Erythroblast (primary cell): ENCODE results near the gene HTRA3.

ENCODE experiments used
- DNase-seq, 2 experiments: peaks; one replicate each; lab custom pipeline; 2025; lab: John Stamatoyannopoulos, UW
- GATA1 ChIP-seq: IDR thresholded peaks from 2 replicates; pipeline ENCODE4 v1.6.1; 2011; ENCODE audit warnings: low read depth, mild to moderate bottlenecking, control low read depth, low read length, moderate library complexity
- POLR2A ChIP-seq: IDR thresholded peaks from 2 replicates; pipeline ENCODE4 v1.6.1; 2011; ENCODE audit warnings: mild to moderate bottlenecking, low read length

The HTRA3 gene

DNA sequence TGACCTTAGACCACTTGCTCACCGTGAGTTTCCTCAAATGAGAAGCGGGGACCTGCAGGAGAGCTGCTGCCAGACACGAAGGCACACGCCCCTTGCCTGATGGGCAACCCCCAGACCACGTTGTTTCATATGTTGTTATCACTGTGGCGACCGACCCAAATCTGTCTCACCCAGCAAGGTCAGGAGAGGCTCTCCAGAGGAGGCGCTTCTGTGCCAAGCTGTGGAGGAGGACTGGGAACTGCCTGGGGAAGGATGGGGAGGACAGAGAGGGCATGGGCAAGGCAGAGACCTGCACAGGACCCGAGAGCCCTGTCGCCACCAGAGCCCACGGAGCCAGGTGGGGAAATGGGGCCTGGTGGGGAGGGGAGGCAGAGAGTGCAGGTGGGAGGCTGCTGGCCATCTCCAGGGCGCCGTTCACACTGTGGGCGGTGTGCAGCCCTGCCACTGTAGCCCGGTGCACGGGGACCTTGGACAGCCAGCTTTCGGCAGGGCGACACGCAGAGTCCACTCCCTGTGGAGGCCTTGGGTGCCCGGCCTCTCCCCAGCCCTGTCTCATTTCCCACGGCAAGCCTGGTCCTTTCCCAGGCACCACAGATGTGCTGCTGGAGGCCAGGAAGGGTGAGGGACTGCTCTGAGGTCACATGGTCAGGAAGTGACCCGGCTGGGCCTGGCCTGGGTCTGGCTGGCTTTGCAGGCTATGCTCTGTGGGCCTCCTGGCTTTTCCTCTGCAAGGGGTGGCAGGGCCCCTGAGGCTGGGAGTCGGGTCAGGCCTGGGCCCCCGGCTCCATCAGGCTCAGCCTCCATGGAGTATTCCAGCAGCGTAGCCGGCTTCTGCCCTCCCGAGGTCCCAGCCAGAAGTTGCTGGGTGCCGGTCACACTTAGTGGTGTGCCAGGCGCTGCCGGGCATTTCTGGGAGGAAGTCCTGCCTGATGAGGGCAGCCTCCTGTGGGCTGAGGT lies 3.2 kb downstream of the HTRA3 start:
- no peak for DNase-seq
- TF ChIP-seq GATA1, result no peak
- no peak for TF ChIP-seq POLR2A

DNA sequence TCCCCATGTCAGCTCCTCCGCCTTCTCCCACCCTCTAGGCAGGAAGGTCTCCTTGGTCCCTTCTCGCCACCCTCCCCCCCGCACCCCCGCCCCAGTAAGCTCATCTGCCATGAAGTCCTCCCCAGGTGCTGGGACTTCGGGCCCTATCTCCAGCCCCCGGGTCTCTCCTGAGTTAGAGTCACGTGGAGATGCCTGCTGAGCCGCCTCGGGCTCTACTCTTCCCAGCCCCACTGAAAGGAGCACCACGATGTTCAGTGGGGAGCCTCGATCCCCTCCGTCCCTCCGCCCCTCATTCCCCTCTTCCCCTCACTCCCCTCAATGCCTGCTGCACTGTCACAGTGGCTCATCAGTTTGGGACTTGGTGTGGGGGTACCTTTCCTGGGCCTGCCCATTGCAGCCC lies 3.9 kb downstream of the HTRA3 start:
- DNase-seq, result no peak
- TF ChIP-seq POLR2A (no peak), GATA1 (no peak)

DNA sequence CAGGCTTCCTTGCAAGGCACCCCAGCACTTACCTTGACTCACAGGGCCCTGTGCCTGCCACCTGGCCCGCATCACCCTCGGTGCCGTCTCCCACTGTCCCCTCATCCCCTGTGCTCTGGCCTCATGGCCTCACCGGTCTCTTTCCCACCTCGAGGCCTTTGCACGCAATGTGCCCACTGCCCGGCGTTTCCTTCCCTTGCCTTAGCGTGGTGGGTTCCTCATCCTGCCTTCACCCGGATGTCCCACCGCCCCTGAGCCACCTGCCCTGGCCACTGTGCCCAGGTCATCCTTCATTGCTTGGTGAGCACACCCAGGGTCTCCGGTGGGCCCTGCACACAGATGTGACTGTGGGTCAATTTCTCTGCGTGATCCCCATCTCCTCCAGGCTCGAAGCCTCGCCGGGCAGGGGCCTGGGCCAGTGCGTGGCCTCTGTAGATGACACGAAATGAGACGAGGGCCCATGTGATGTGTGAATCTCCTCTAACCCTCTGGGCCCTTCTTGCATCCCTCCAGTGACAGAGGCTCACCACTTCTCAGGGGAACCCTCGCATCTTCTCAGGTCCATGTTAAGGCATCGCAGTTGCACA lies 4.6 kb downstream of the HTRA3 start:
- DNase-seq, result no peak
- TF ChIP-seq POLR2A, result no peak
- no peak for TF ChIP-seq GATA1

DNA sequence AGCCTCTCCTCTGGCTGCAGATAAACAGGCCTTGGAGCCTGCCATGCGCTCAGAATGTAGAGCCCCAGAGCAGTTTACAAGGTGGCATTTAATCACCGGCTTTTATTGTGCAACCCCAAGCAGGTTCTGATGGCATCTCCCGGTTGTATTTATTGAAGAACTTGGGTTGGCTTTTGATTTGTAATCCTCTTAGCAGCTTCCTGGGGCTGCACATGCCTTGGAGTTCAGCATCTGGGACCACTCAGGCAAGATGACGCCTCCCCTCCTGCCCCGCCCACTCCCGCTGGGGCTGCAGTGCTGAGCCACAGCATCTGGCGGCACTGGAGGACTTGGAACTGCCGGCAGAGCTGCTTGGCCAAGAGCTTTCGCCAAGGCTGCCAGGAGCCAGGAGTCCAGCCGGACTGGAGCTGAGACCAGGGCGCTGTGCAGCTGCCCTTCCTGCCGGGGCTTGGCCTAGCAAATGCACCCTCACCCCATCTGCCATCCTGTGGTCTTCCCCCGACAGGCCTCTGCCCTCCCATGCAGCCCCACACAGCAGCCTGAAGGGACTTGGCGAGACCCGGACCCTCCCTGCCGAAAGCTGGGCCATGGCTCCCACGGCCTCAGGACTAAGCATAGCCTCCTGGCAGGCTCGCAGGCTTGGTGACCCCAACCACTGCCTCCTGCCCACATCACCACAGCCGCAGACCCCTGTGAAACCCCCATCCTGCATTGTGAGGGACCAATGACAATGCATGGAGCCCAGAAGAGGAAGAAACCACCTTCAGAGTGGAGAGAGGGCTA lies 5.4 kb downstream of the HTRA3 start:
- no peak for DNase-seq
- TF ChIP-seq GATA1, result no peak
- no peak for TF ChIP-seq POLR2A

DNA sequence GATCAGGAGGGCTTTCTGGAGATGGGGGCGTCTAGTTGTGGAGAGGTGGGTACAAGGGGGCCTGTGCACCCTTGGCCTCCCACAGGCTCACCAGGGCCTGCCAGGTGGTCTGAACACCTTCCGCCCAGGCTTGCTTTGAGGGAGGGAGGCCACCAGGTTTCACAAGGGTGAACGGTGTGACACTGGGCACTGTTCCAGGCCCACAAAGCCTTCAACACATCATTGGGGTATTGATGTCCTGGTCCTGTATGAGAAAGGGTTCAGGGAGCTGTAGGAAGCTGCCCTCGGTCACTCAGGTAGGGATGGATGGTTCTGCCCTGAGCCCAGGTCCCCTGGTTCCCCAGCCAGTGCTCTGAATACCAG lies 6.0 kb downstream of the HTRA3 start:
- TF ChIP-seq GATA1, result no peak
- TF ChIP-seq POLR2A, result no peak
- no peak for DNase-seq

DNA sequence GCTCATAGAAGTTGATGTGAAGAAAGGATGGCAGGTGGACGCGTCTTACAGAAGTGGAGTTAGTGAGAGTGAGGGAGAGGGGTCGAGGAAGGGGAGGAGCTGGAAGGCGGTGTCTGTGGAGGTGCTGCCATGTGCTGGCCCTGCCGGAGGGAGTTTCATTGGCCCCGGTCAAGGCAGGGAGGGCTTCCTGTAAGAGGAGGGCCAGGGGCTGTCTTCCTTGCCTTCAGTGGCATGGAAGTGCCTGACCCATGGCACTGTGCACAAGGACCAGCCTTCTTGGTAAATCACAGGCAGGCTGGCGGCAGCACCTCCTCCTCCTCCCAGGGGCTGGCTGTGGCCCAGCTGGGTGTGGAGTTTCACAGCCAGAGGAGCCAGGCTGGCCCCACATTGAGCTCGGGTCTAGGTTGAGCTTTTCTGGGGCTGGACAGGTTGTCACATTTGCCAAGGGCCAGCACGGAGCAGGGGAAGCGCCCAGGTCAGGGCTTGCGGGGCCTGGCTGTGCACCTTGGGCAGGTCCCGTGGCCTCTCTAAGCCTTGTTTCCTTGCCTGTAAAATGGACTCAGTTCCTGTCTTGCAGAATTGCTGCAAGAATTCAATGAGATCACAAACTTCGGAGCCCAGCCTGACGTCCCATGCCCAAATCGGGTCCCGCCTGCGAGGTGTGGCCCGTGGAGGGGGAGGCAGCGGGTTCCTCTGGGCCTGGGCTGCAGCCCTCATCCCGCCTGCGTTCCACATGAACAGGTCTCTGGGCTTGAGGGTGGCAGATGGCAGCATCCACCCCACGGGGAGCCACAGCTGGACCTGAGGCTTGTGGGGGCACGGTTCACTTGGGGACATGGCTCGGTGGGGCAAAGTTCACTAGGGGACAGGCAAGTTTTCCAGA lies 7.0 kb downstream of the HTRA3 start:
- TF ChIP-seq GATA1 (no peak), POLR2A (no peak)
- no peak for DNase-seq

DNA sequence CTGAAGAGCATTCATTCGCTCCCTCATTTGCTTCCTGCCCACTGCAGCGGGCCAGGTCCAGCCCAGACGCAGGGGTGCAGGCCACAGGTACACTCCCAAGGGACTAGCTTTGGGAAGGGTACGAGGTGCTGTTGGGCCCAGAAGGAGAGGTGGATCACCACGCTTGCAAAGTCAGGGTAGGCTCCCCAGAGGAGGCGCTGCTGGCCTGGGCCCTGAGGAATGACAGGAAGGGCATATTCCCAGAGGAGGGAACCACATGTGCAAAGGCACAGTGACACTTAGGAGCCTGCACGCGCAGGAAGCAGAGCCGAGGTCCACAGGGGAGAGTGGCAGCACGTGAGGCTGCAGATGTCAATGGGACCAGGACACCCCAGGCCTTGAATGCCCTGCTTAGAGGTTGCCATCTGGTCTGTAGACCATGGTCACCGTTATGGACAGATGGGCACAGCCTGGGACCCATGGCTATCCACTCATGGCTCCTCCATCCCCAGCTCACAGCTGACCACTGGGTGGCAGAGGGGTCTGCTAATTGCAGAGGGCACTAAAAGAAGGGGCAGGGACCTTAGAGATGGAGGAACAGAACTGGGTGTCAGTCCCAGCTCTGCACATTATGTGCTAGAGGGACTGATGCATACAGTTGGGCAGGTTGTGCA lies 7.9 kb downstream of the HTRA3 start:
- DNase-seq, result no peak

DNA sequence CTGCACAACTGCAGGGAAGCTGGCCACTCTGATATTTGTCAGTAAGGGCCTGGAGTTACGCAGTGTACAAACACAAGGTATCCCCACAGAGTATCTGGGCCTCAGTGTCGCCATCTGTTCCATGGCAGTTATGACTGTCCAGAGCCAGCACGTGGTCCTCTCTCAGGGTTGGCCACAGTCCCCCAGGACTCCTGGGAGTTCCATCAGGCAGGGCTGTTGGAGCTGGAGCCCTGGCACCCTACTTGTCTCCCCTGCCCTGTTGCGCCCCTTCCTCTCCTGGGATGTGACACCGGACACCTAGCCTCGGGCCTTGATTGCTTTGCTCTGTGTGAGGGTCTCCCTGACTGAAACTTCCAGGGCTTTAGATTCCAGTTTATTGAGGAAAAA lies 8.4 kb downstream of the HTRA3 start:
- no peak for TF ChIP-seq POLR2A
- no peak for TF ChIP-seq GATA1
- no peak for DNase-seq

More for the DNA sequence above, 7.9 kb downstream of the HTRA3 start:
- no peak for TF ChIP-seq GATA1
- TF ChIP-seq POLR2A, result no peak

DNA sequence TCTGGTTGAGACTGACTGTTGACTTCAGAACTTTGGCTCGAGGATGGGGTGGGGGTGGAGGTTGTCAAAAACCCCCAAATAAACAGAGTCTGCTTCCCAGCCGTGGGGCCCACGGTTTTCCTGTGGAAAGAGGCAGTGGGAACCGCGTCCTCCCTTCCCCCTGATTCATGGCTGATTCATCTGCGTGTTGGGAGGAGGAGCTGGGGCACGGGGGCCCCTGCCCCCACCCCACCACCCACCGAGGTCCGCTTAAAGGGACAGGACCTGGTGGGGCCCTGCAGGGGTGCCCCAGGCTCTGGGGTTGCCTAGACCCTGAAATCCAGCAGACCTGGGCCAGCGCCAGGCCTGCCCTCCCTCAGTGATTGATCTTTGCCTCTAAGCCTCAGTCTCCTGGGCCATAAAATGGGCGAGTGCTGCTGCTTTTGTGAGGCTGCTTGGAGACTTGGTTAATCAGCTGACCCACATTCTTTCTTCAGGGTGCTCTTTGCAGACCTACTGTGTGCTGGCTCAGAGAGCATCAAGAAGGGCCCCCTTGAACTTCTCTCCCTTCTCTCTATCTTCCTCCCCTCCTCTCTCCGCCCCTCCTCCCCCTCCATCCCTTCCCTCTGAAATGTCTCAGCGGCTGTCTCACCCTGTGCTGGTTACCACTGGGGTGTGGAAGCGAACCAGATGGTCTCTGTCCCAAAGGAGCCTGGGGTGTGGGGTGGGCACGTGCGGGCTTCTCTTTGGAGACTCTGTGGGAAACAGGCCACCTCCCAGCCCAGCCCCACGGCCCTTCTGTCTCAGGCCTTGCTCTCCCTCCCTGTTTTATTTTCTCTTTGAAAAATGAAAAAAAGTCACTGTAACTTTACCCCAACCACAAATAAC lies 9.1 kb downstream of the HTRA3 start:
- TF ChIP-seq GATA1 (no peak), POLR2A (no peak)
- DNase-seq, result no peak

DNA sequence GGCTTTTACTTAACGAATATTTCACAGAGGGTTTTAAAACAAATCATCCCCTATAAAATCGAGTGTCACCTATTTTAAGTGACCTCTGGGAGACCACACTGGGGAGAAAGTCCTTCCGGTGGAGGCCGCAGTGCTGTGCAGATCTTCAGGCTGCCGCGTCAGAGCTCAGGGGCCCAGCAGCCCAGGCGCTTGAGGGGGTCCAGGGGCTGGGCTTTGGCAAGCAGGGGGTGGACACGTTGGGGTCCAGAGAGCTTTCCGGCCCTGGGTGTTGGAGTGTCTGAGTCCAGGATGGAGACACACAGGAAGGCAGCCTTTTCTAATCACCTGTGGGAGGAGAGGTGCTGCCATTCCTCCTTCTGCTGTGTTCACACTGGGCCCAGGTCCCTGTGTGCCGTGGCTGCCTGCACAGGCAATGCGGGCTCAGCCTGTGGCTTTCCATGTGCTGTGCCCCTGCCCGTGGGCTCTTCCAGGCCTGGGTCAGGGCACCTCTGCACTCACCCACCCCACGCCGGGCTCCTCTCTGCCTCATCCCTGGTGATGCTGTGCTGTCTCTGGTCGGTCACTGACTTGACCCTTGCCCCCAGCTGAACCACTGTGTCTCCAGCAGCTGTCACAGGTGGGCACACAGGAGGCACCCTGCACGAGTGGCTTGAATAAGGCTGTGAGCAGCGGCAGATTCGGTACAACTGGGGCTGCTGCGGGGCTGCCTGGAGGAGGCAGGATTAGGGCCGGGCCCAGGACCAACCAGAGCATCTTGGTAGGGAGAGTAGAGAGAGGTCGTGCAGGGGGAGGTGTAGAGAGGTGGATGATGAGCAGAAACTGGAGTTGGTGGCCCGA lies 10.0 kb downstream of the HTRA3 start:
- DNase-seq, result no peak

More for the DNA sequence above, 10.0 kb downstream of the HTRA3 start:
- TF ChIP-seq GATA1 (no peak), POLR2A (no peak)
